HG03457 (cell line): ENCODE measurements around the gene EYA4.

Experiments used
- ATAC-seq: cut with Tn5 transposase; IDR thresholded peaks from one replicate; pipeline ENCODE4 v1.9.1; 2021; ENCODE audit warnings: moderate number of reproducible peaks; ENCODE audit not compliant: unreplicated experiment

The EYA4 gene

DNA sequence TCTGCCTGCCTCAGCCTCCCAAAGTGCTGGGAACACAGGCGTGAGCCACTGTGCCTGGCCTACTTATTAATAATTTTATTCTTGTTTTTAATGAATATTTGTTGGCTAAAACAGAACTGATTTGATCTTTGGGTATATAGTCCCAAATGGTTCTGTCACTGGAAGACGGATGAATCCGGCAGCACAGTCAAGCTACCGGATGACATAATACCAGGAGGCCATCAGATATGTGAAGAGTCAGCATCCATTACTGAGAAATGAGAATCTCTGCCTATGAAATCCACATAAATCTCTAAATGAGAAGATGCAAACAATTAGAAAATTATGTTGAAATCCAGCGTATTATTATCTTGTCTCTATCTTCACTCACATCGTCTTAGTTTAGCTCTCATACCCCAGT is 263.0 kb downstream of the EYA4 start:
- ATAC-seq = no peak

DNA sequence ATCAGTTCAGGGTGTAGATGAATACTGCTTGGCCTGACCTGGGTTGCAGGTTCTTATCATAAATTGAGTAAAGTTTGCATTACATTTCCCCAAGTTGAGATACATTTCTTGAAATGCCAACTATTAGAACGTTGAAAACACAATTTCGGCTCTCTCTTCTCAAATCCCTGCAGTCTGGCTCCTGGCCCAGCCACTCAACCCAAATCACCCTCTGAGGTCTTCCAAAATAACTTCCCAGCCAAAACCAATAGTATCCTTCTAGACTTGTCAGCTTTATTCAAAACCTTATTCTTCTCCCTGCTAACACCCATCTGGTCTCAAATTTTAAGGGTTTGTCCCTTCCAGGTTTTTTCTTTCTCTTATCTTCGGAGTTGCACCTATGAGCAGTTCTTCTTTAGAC is 263.6 kb downstream of the EYA4 start:
- no peak for ATAC-seq

DNA sequence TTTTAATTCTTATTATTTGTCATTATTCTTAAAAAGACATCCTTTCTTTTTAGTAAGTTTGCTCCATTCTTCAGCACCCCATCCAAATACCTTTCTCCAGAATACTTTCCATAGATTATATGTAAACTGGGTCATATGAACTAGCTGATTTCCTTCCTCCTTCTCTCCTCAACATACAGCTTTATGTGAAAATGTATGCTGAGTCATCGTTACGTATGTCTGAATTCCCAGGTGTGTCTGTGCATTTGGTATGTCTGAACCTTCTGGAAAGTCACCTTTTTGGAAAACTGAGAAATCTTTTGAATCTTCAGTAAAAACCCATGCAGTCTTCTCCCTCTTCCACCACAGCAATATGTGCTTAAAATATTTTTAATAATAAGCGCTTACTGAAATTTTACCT is 264.5 kb downstream of the EYA4 start:
- no peak for ATAC-seq

DNA sequence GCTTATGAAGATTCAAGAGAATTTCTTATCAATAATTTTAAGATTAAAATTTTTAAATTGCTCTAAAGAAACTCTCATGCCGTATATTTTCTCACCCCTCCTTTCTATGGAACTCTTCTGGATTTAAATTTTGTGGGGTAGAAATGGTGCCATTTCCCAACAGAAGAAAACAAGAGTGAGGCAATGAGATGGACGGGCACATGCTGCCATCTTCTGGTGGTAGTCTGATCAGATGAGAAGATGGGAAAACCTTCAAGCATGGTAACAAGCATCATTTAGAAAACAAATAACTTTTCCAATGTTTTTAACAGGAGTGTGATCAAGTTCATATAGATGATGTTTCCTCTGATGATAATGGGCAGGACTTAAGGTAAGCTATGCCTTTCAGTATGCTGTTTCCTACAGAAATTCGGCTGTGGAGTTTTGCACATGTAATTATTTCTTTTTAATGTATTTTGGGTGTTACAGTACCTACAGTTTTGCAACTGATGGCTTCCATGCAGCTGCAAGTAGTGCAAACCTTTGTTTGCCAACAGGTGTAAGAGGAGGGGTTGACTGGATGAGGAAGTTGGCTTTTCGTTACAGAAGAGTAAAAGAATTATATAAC is 271.4 kb downstream of the EYA4 start:
- ATAC-seq = no peak

DNA sequence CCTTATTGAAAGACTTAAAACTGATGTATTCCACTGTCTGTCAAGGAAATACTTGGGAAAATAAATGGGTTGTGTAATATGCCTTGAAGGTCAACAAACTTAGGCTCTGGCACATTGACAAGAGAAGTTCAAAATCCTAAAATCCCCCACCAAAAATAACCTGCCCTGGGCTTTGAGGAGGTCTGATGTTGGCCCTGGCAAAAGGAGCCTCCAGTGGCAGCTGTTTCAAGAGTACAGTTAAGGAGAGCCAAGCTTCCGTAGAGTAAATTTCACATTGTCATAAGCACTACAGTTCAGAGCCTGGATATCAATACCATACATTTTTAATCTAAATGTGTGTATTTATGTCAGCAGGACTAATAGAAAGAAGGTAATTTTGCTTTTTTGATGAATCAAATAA is 282.7 kb downstream of the EYA4 start:
- ATAC-seq = no peak

DNA sequence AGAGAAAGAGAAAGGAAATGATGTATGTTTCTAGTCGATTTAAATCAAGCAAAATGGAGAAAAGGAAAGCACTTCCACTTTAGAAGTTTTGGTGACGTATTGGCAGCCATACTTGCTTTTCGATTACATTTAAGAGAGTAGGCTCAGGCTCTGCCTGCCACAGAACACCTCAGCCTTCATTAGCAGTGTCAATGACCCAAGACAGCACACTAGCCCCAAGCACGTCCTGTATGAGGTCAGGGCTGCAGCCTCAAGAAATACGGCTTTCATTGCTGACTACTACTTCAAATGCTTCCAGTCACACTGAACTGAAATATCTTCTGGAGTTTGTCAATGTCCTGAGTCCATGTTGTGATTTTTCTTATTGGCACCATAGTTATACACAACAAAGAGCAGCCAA is 285.3 kb downstream of the EYA4 start:
- ATAC-seq = no peak

DNA sequence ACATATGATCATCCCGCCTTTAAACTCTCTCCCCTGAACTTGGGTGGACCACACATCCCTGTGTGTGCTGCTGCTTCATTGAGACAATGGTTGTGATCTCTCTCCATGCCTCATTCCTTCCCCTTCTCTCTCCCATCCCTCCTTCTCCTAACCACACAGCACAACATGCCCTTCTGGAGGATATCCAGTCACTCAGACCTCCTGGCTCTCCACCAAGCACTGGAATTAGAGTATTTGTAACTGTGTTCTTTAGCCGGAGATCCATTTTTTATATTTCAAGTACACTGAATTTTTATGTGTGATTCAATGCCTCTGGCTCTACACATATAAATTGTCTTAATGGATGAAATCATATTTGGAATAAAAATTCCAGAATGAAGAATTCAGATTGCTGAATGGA is 287.4 kb downstream of the EYA4 start:
- no peak for ATAC-seq

DNA sequence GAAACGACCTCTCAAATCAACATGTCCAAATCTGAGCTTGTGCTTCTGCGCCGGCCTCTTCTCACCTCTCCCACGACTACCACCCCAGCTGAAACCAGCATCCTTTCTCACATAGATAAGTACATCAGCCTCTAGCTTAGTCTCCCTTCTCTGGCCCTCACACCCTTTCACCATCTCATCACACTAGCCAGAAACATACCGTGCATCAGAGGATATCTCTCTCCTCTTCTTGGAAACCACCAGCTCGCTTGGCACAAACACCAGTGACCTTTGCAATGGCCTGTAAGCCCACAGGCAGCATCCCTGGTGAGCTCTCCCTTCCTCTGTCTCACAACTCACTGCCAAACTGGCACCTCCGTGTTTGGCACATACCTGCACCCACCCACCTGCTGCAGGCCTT is 291.8 kb downstream of the EYA4 start:
- ATAC-seq = no peak

DNA sequence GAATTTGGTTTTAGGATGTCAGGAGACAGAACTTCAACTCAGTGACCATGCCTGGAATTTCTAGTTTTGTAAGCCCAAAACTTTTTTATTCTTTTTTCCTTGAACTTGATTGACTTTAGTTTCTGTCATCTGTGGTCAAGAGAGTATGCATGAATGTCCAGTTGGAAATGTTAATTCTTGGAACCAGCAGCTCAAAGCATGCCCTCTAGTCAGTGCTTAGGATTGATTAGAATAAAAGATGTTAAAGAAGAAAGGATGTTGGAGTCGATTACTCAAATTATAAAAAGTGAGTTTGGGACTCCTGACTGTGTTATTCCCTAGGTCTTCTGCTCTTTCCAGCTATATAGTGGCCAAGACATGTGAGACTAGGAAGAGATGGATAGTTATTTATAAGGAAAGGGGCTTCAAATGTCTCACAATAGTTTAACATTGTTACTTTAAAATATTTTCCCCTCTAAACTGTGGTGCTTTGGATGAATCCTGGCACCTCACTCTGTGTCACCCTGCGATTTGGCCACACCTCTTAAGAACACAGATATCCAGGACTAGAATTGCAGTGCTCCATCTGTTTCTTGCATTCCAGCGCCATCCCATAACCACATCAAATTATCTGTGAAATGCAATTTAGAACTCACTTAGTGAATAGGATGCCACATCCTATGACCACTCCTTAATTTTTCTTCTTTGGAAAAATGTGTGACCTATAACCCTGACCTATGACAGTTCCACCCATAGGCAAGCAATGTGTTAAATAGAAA is 298.5 kb downstream of the EYA4 start:
- no peak for ATAC-seq

DNA sequence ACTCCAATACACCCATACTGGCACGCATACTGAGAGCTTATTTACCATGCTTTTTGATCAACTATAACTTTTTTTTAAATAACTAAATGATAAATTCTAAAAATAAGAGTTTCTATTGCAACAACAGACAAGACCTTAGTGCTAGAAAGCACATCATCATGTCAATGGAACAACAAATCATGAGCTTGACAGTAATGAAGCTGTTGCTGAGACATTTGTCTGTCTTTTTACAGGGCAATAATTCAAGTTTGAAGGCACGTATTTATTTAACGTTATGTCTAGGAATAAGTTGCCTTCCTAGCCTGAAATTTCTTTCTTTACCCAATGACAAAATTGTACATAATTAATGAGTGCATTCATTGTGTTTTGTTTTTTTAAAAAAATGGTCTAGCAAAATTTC is 299.2 kb downstream of the EYA4 start:
- ATAC-seq = no peak

DNA sequence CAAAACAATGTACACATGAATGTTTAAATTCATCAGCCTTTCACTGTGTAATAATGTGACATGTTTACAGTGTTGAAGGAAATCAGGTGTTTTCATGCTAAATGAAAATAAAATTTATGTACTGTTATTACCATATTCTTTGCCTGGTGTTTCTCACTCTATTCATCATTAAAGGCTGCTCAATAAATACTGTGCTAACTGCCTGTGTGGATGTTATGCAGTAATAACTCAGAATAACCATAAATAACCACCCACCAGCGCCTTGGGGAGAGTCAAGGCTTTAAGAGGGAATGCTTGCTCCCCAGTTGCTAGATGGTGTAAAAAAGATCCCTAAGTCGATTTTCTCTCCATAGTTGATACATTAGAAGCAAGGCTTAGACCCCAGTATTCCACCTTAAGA is 299.9 kb downstream of the EYA4 start:
- no peak for ATAC-seq

DNA sequence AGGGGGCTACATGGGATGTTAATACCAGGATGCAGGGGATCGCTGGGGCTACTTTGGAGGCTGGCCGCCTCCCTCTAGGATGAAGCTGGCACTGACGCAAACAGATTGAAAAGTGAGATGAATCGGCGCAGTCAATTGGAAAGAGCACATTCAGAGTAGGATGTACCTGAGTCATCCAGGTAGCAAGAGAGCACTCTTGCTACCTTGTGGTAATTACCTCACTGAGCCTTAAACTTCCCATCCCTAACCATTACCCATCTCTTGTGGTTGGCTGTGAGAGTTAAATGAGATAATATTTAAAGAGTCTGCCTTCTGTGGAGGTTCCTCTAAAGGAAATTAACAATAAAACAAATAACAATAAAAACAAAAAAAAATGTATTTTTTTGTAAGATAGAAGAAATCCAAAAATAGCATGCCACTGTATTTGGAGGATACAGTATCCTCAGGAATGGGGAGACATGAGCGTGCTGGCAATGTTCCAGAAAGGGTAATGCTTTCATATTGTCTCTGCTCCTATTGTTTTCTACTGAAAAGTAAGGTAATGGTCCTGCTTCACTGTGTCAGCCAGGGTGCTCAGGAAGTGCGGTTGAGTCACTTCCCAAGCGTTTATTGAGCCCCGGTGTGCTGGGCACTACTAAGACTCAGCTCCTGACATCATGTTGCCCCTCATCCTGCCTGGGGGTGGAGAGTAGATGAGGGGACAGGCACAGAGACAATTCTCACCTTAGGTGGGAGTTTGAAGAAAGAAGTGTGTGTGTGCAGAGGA is 301.1 kb downstream of the EYA4 start:
- no peak for ATAC-seq

DNA sequence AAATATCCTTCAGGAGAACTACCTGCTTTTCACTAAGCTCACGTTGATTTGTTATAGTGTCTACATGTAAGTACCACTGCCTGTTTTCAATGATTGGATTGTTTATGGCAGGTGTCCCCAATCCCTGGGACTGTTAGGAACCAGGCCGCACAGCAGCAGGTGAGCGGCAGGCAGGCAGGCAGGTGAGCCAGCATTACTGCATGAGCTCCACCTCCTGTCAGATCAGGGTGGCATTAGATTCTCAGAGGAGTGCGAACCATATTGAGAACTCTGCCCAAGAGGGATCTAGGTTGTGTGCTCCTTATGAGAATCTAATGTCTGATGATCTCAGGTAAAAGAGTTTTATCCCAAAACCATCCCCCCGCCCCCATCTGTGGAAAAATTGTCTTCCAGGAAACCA is 303.3 kb downstream of the EYA4 start:
- ATAC-seq = no peak

DNA sequence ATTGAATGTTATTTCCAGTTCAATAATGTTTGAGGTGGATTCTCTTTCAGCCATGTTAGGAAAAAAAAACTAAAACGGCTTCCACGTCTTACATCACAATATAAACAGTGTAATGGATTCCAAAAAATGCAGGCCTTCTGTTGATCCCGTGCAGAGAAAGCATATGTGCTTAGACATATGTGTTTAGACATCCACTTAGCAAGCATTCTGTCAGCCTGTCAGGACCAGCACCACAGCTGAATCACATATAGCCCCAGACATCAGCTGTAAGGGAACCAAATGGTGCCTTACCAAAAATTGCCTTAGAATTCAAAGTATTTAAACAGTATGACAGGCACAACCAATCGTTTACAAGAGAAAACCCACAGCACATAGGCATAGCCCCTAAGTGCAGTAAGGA is 304.9 kb downstream of the EYA4 start:
- no peak for ATAC-seq

DNA sequence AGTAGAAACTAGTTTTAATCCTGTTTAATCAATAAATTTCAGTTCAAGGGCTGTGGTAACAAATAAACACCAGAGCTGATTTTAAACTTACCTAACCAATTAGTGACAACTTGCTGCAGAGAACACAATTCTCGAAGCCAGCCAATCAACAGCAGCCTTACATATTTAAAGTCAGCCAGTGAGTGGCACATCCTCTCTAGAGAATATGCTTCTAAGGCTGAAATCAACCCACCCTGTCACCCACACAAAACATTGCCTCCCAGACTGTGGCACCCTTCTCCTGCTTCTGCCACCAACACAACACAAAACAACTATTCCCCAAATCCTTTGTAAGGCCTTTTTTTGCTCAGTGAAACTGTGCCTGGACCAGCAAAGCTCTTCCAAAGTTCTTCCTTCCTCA is 306.0 kb downstream of the EYA4 start:
- no peak for ATAC-seq

DNA sequence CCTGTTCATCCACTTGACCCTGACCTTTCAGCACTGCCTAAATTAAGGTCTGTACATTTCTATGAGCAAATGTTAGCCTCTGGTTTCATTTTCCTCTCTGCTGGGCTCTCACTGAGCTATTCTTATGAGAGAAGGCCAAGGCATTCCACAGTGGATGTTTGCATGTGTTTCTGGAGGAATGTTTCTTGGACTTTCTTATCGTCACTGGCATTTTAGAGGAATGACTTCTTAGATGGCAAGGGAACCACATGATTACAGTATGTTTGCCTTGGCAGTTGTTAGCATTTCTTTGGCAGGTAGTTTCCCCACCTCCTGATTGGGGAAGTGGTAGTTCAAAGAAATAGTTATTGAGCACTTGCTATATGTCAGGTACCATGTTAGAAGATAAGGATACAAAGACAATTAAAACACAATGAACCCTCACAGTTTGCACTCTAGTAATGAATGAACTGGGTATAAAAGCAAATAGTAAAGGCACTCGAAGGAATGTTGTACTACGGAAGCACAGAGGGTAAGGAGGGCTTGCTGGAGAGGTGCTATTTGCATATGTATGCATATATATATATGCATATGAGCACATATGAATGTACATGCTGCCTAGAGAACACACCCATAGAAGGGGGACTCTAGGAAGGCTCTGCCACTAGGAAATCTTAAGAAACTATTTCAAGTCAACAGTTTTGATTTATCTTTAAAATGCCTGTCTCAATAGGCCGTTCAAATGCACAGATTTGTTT is 307.4 kb downstream of the EYA4 start:
- no peak for ATAC-seq

DNA sequence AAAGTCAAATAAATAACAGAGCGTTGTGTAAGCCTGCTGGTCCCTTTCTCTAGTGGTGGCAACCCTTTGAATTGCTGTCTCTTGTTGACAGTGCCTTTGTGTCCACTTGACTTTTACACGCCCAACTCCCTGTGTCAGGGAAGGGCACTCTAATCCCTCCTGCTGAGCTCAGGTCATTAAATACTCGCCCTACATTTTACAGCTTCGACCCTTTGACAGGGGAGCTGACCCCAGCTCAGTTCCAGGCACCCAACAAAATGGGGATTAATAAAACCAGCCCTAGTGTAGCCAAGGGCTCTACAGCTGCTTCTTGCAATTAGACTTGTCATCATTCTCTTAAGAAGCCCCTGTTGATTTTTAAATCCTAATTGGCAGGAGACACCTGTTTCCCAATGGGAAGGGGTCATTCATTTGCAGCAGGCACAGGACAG is 308.2 kb downstream of the EYA4 start:
- ATAC-seq = no peak

DNA sequence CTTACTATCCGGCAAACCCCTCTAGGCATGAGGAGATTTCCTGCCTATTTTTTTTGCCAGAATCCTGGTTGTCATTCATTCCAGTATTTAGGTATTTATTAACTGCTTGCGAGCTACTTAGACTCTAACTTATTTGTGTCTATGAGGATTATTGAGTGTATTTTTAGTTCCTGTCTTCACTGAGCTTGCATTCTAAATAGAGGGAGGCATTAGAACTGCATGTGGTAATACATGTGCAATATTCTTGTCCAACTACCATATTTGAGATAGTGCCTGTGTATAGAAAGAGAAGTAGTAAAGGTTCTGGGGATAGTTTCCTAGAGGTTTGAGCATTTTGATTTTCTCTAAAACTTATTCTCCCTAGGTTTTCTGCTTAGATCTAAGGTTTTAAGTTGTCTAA is 308.9 kb downstream of the EYA4 start:
- no peak for ATAC-seq

DNA sequence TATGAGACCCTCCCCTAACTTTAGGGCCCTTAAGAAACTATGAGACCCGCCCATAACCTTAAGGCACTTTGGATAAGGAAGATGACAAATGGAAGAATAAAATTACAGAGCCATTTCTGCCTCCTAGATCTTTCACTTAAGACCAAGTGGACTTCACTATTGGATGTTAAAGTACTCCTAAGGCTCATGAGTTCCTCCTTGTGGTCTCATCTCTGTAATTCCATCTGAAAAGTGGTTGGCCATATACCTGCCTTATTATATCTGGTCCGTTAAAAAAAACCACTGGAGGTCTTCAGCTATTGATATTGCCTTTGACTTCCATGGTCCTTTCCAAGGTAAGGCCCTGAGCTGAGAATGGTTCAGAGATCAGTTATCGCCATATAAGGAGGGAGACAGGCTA is 310.3 kb downstream of the EYA4 start:
- ATAC-seq = no peak

DNA sequence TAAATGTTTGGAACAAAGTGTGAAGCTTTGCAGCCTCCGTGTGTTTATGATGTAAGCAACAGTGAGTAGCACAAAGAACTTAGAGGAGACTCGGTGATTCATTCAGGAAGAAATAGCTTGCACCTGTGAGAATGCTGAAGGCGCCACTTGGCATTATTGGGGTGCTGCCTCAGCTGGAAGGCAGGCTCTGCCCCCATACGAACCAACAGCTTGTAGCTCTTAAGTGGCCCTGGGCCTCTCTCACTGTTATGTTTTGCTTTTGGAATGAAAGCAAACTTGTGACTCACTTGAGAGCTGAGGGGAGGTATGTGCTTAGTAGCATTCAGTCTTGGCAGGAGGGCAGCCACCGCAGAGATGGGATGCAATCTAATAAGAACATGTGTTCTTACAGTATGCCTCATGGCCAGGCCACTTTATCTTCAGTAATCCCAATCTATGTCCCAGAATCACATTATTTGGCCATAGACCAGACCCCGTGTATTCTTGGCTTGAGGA is 310.7 kb downstream of the EYA4 start:
- ATAC-seq = no peak

DNA sequence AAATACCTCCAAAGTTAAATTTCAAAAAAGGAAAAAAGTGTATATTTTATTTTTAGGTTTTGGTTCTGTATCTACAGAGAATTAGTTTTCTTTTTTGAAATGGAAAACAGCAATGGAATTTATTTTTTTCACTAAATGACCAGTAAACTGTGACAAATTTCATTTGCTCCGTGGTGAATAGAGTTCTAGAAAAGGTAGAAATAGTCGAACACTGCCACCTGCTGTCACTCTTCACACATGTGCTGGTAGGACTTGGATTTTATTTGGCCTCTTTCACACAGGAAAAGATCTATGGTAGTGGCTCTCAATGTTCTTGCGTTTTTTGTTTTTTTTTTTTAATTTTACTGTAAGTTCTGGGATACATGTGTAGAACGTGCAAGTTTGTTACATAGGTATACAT is 312.5 kb downstream of the EYA4 start:
- no peak for ATAC-seq
